ENCODE results near the gene ZNF224. TPM values are rescaled to one million over a fixed set of nuclear protein-coding genes. Genes with fewer than 3 reads are reported as not detected.
A peak's percentile ranks its signal among the peaks of the same experiment; 100 is the strongest.
"Not testable (repeated sequence)": the region's sequence is repeated elsewhere in the genome, so short reads cannot be mapped to it uniquely, and the experiment has no call there.

ZNF224 gene
- total RNA-seq, 2 donors from 2014 or later, result 17.5 to 29.5 TPM

DNA sequence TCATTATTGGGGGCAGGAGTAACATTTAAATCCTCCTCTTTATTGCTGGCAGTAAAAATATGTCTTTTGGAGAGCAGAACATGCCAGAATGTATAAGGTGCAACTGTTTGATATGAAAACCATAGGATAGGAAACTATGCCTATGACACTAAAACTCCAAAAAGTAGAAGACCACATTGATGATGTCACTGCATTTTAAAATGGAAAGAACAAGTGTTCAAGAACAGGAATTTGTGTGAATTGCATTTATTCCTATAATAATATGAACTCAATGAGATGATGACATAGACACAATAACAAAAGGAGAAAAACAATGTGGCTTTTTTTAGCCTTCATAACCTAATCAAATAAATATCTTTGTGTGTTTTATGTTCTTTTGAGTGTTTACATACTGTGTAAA, 15.3 kb downstream of the ZNF224 start:
- no peak overlapping the region for H3K27ac Mint-ChIP-seq
- H3K36me3 Mint-ChIP-seq (ENCODE audit: low read depth), result peaks cover 38% of the 10 kb centered on the region
- H3K4me1 Mint-ChIP-seq, result peaks cover 5% of the 10 kb centered on the region
- peaks cover 32% of the 10 kb centered on the region for H3K9me3 Mint-ChIP-seq
- H3K27me3 Mint-ChIP-seq, result no peaks in the 10 kb centered on the region
- H3K4me3 Mint-ChIP-seq, result no peak overlapping the region
- ATAC-seq (replicated peaks), result no peak

DNA sequence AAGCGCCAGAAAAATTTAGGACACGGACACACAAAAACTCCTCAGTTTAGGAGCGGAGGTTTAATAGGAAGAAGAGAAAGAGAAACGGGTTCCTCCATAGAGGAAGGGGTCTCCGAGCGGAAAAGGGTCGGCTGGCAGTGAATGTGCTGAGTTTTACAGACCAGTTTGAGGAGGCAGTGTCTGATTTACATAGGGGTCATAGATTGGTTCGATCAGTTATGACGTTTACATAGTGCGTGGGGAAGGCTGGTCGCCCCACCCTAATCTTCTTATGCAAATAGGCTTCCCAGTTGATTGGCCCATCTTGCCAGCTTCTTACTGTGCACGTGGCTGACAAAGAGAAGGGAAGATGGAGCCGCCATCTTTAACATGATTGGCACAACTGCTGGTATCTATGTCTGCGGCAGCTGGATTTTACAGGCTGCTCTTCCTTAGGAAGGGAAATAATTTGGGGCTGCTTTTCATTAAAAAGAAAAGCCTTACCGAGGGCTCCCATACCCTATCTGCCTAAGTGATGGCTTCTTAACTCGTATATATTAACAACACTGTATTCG, 17.8 kb downstream of the ZNF224 start:
- peak overlapping the region; percentile 96 for H3K4me3 Mint-ChIP-seq
- ATAC-seq (replicated peaks), result no peak
- peaks cover 20% of the 10 kb centered on the region for H3K36me3 Mint-ChIP-seq (ENCODE audit: low read depth)
- H3K9me3 Mint-ChIP-seq, result peaks cover 22% of the 10 kb centered on the region
- no peaks in the 10 kb centered on the region for H3K27me3 Mint-ChIP-seq
- no peak overlapping the region for H3K27ac Mint-ChIP-seq
- peaks cover 5% of the 10 kb centered on the region for H3K4me1 Mint-ChIP-seq

DNA sequence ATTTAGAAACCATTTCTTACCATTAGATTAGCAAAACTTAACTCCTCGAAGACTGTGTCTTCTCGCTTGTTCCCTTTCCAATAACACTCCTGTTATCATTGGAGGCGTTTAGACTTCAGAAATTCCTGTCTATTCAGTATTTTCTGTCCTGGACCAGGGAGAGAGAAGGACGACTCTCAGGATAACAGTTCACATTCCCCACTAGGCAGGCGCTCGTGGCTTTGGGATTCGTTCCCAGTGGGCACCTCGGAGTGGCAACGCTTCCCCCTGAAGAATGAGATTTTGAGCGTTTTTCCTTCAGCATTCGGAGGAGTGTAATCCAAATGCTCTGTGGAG, 18.6 kb downstream of the ZNF224 start:
- Mint-ChIP-seq H3K9me3 (peaks cover 14% of the 10 kb centered on the region), H3K4me1 (peaks cover 5% of the 10 kb centered on the region), H3K36me3 (ENCODE audit: low read depth) (peaks cover 13% of the 10 kb centered on the region), H3K4me3 (peak overlapping the region; percentile 96), H3K27ac (peak overlapping the region; percentile 88), H3K27me3 (no peaks in the 10 kb centered on the region)
- no peak for ATAC-seq (replicated peaks)

GRCh38 chr19:44113138-44113783, 19.1 kb downstream of the ZNF224 start, which contains the start of gene ZNF225:
ZNF225 (plus strand) TSS chr19:44113399; CDS start chr19:44115828, 2,429 bp downstream.
- H3K4me1 Mint-ChIP-seq, result peaks cover 5% of the 10 kb centered on the region
- no peaks in the 10 kb centered on the region for H3K27me3 Mint-ChIP-seq
- ATAC-seq (replicated peaks), result peak; percentile 92
- peak within 1 kb of the TSS; percentile 96 for H3K4me3 Mint-ChIP-seq
- peak within 1 kb of the TSS; percentile 88 for H3K27ac Mint-ChIP-seq
- H3K36me3 Mint-ChIP-seq (ENCODE audit: low read depth), result peaks cover 8% of the 10 kb centered on the region
- peaks cover 9% of the 10 kb centered on the region for H3K9me3 Mint-ChIP-seq

- Mint-ChIP-seq H3K9me3 (peaks cover 9% of the 10 kb centered on the region), H3K4me3 (peak overlapping the region; percentile 96), H3K4me1 (peaks cover 5% of the 10 kb centered on the region), H3K27ac (peak overlapping the region; percentile 88), H3K36me3 (ENCODE audit: low read depth) (peaks cover 7% of the 10 kb centered on the region), H3K27me3 (no peaks in the 10 kb centered on the region)
- peak; percentile 27 for ATAC-seq (replicated peaks)
These were observed 19.7 kb downstream of the ZNF224 start for GRCh38 chr19:44113784-44114390.

GRCh38 chr19:44121162-44121561, 27.0 kb downstream of the ZNF224 start:
- not testable (repeated sequence) for H3K27ac Mint-ChIP-seq; ATAC-seq (replicated peaks); H3K4me3 Mint-ChIP-seq; H3K27me3 Mint-ChIP-seq; H3K36me3 Mint-ChIP-seq (ENCODE audit: low read depth); H3K4me1 Mint-ChIP-seq
- H3K9me3 Mint-ChIP-seq, result peaks cover 31% of the 10 kb centered on the region

- no peaks in the 10 kb centered on the region for H3K27me3 Mint-ChIP-seq
- no peak overlapping the region for H3K27ac Mint-ChIP-seq
- ATAC-seq (replicated peaks), result no peak
- H3K36me3 Mint-ChIP-seq (ENCODE audit: low read depth), result no peaks in the 10 kb centered on the region
- no peaks in the 10 kb centered on the region for H3K4me1 Mint-ChIP-seq
- no peak overlapping the region for H3K4me3 Mint-ChIP-seq
- peaks cover 15% of the 10 kb centered on the region for H3K9me3 Mint-ChIP-seq
These were observed 37.8 kb downstream of the ZNF224 start for GRCh38 chr19:44131955-44132354.

- ATAC-seq (replicated peaks), result peak; percentile 97
- peak within 1 kb of the TSS; percentile 94 for H3K4me3 Mint-ChIP-seq
- no peaks in the 10 kb centered on the region for H3K9me3 Mint-ChIP-seq
- H3K27ac Mint-ChIP-seq, result peak within 1 kb of the TSS; percentile 81
- H3K27me3 Mint-ChIP-seq, result no peaks in the 10 kb centered on the region
- H3K4me1 Mint-ChIP-seq, result peaks cover 6% of the 10 kb centered on the region
- H3K36me3 Mint-ChIP-seq (ENCODE audit: low read depth), result peaks cover 27% of the 10 kb centered on the region
These were observed 47.3 kb downstream of the ZNF224 start, which contains the start of gene ZNF234 for GRCh38 chr19:44141191-44142058. ZNF234 (plus strand) TSS chr19:44141554; CDS start chr19:44144633, 3,079 bp downstream.

DNA sequence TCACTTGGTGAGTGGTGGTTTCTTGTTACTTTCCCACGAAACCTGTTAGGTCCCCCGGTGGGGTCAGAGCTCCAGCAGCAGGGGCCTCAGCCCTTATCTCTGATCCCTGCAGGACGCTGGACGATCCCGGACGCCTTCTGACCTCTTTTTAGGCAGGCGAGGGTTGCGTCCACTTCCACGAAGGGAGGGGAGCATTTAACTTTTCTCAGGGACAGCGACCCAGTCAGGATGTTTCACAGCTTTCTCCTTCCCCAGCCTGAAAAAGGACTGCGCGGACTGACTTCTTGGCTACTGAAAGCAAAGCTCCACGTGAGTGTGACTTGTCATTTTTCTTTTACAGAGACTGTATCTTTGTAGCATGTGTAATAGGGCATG, 47.9 kb downstream of the ZNF224 start:
- peaks cover 30% of the 10 kb centered on the region for H3K36me3 Mint-ChIP-seq (ENCODE audit: low read depth)

DNA sequence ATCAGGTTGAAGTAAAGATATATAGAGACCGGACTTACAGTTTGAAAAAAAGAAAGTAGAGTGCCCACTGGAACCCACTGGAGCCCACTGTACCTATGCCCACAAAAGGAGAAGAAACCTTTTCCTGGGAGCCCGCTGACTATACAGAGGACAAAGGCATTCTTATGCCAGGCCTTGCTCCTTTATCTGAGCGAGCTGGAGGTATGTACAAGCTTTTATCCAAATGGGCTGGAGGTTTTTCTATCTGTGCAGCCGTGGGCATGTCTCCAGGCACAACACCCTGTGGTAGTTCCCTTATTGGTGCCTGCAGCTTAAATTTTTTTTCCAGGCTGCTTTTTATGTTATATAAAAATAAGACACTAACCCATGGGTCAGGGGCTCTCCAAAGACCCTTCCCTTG, 55.6 kb downstream of the ZNF224 start:
- ATAC-seq (replicated peaks), result no peak
- peaks cover 11% of the 10 kb centered on the region for H3K9me3 Mint-ChIP-seq
- H3K4me3 Mint-ChIP-seq, result no peak overlapping the region
- no peaks in the 10 kb centered on the region for H3K4me1 Mint-ChIP-seq
- no peaks in the 10 kb centered on the region for H3K27me3 Mint-ChIP-seq
- no peak overlapping the region for H3K27ac Mint-ChIP-seq
- H3K36me3 Mint-ChIP-seq (ENCODE audit: low read depth), result peaks cover 97% of the 10 kb centered on the region

More for the DNA sequence above, 47.9 kb downstream of the ZNF224 start:
- Mint-ChIP-seq H3K4me1 (peaks cover 6% of the 10 kb centered on the region), H3K27ac (peak overlapping the region; percentile 81), H3K4me3 (peak overlapping the region; percentile 94), H3K27me3 (no peaks in the 10 kb centered on the region), H3K9me3 (no peaks in the 10 kb centered on the region)
- peak; percentile 28 for ATAC-seq (replicated peaks)

- Mint-ChIP-seq H3K4me1 (no peaks in the 10 kb centered on the region), H3K27me3 (no peaks in the 10 kb centered on the region), H3K4me3 (no peak overlapping the region), H3K27ac (no peak overlapping the region), H3K36me3 (ENCODE audit: low read depth) (peaks cover 97% of the 10 kb centered on the region), H3K9me3 (peaks cover 18% of the 10 kb centered on the region)
- no peak for ATAC-seq (replicated peaks)
These were observed 57.3 kb downstream of the ZNF224 start for GRCh38 chr19:44151491-44151890.

DNA sequence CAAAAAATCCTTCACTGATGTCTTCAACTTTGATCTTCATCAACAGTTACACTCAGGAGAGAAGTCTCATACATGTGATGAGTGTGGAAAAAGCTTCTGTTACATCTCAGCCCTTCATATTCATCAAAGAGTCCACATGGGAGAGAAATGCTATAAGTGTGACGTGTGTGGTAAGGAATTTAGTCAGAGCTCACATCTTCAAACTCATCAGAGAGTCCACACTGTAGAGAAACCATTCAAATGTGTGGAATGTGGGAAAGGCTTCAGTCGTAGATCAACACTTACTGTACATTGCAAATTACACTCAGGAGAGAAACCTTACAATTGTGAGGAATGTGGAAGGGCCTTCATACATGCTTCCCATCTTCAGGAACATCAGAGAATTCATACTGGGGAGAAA, 62.3 kb downstream of the ZNF224 start:
- no peaks in the 10 kb centered on the region for H3K27me3 Mint-ChIP-seq
- H3K36me3 Mint-ChIP-seq (ENCODE audit: low read depth), result peaks cover 69% of the 10 kb centered on the region
- H3K4me3 Mint-ChIP-seq, result no peak overlapping the region
- H3K27ac Mint-ChIP-seq, result no peak overlapping the region
- H3K4me1 Mint-ChIP-seq, result no peaks in the 10 kb centered on the region
- no peak for ATAC-seq (replicated peaks)
- peaks cover 33% of the 10 kb centered on the region for H3K9me3 Mint-ChIP-seq
